Lung (tissue), 12 donors: Measurements from ENCODE around the gene OPRD1. TPM values are rescaled to one million over a fixed set of nuclear protein-coding genes. Genes with fewer than 3 reads are reported as not detected.
A peak's percentile ranks its signal among the peaks of the same experiment; 100 is the strongest.

Experiments
- ATAC-seq: fragments of 200-7000 bp; cut with Tn5 transposase; one replicate; pipeline ENCODE4 v1.9.1; 2020; ENCODE audit warnings: moderate number of reproducible peaks; ENCODE audit not compliant: insufficient read depth, low FRiP score
- DNase-seq, 3 donors: peaks; one replicate each; pipeline ENCODE4 v3.0.0-alpha.2; 2013 to 2017
- H3K27ac ChIP-seq, 2 donors: one replicate each; pipeline ENCODE4 v1.5.1; 2013; ENCODE audit warnings: mild to moderate bottlenecking in 2 of 2, moderate library complexity in 2 of 2, control low read depth in 1 of 2, inconsistent platforms in 1 of 2, low read depth in 1 of 2, low read length in 1 of 2
- H3K27me3 ChIP-seq, 3 donors: one replicate each; pipeline ENCODE4 v1.5.1; 2013; ENCODE audit warnings: low read length in 2 of 3; ENCODE audit not compliant: control insufficient read depth in 3 of 3, insufficient read depth in 3 of 3
- H3K36me3 ChIP-seq, 4 donors: one replicate each; pipeline ENCODE4 v1.5.1; 2013; ENCODE audit warnings: low read length in 4 of 4, mild to moderate bottlenecking in 1 of 4, moderate library complexity in 1 of 4; ENCODE audit not compliant: control insufficient read depth in 4 of 4, insufficient read depth in 4 of 4
- H3K4me1 ChIP-seq, 5 donors: one replicate each; pipeline ENCODE4 v1.5.1; 2013; ENCODE audit warnings: low read length in 5 of 5, mild to moderate bottlenecking in 2 of 5, moderate library complexity in 1 of 5; ENCODE audit not compliant: control insufficient read depth in 5 of 5, insufficient read depth in 5 of 5
- H3K4me3 ChIP-seq: one replicate; pipeline ENCODE4 v1.5.1; 2013; ENCODE audit warnings: mild to moderate bottlenecking, control low read depth, moderate library complexity
- H3K9ac ChIP-seq, 2 donors: one replicate each; pipeline ENCODE4 v1.5.1; 2013; ENCODE audit warnings: low read length in 2 of 2, control low read depth in 1 of 2; ENCODE audit not compliant: insufficient read depth in 1 of 2
- H3K9me3 ChIP-seq, 4 donors: one replicate each; pipeline ENCODE4 v1.5.1; 2013; ENCODE audit warnings: low read length in 3 of 4, mild to moderate bottlenecking in 1 of 4, moderate library complexity in 1 of 4; ENCODE audit not compliant: control insufficient read depth in 4 of 4, insufficient read depth in 3 of 4
- WGBS, 2 donors: extraction: QIAGEN DNeasy Blood & Tissue Kit; methylation state at CpG; one replicate each; pipeline ENCODE4 v1.1.7; 2013; 5-methylcytosine and 5-hydroxymethylcytosine counted together
- polyA plus RNA-seq, 2 donors: library from polyadenylated mRNA; stranded (reverse); fragments of 200-250 nt; gene quantifications; one replicate each; pipeline ENCODE4 v1.2.1, GENCODE V29; 2013
- total RNA-seq, 2 donors: library from RNA; depleted of rRNA in 1 of 2; stranded (reverse); fragments of >200 nt in 1 of 2; gene quantifications; one replicate each; pipeline ENCODE4 v1.2.1, GENCODE V29; 2014 to 2021
- TF ChIP-seq, protein P1 (sequence below): IDR thresholded peaks from 2 replicates; pipeline ENCODE4 v1.5.1; 2012; ENCODE audit warnings: mild to moderate bottlenecking; ENCODE audit errors: control extremely low read depth, extremely low read depth
- donor health status: control.
- donor health status: control.
- donor health status: Bipolar disorder and iron deficiency.
- donor health status: healthy.
- donor health status: DM: yes; HTN: yes; CAD: no.

Gene OPRD1
- total and polyA plus RNA-seq, 4 donors = 0.01 to 0.28 (median 0.02) TPM; not detected in 1

GRCh38 chr1:28899267-28899666, 87.3 kb downstream of the OPRD1 start:
- Histone ChIP-seq H3K9ac (peak overlapping the region in 1 of 2 donors; percentile 25), H3K36me3 (peaks cover 0 to 2% (median 0%) of the 10 kb centered on the region in 4 donors), H3K4me1 (peaks cover 0 to 24% (median 0%) of the 10 kb centered on the region in 5 donors), H3K9me3 (no peaks in the 10 kb centered on the region), H3K27me3 (no peaks in the 10 kb centered on the region), H3K27ac (peak overlapping the region in 1 of 2 donors; percentile 35), H3K4me3 (no peak overlapping the region)
- no peak for ATAC-seq
- DNase-seq = no peak
- 54 to 57% methylated on average over 2 of the region's 2 CpGs for WGBS, 2 donors
- TF ChIP-seq, protein P1, sequence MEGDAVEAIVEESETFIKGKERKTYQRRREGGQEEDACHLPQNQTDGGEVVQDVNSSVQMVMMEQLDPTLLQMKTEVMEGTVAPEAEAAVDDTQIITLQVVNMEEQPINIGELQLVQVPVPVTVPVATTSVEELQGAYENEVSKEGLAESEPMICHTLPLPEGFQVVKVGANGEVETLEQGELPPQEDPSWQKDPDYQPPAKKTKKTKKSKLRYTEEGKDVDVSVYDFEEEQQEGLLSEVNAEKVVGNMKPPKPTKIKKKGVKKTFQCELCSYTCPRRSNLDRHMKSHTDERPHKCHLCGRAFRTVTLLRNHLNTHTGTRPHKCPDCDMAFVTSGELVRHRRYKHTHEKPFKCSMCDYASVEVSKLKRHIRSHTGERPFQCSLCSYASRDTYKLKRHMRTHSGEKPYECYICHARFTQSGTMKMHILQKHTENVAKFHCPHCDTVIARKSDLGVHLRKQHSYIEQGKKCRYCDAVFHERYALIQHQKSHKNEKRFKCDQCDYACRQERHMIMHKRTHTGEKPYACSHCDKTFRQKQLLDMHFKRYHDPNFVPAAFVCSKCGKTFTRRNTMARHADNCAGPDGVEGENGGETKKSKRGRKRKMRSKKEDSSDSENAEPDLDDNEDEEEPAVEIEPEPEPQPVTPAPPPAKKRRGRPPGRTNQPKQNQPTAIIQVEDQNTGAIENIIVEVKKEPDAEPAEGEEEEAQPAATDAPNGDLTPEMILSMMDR = no peak

DNA sequence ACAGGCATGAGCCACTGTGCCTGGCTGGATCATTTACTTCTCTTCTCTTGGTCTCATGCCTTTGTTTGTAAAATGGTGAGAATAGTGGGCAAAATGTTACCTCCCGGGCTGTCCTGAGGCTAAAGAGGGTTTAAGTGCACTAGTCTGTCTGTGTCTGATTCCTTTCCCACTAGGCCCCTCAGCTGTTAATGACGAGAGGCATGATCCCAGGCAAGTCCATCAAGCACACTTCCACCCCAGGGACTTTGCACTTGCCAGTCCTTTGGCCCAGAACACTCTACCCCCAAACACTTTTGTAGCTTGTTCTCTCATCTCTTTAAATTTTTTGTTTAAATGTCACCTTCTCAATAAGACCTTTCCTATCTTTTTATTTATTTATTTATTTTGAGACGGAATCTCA, 88.6 kb downstream of the OPRD1 start:
- no peaks in the 10 kb centered on the region for H3K9me3 ChIP-seq
- no peaks in the 10 kb centered on the region for H3K27me3 ChIP-seq
- no peak overlapping the region for H3K27ac ChIP-seq
- H3K36me3 ChIP-seq = peaks cover 0 to 2% (median 0%) of the 10 kb centered on the region in 4 donors
- TF ChIP-seq, protein P1 = no peak
- ATAC-seq (no peak), DNase-seq (no peak)
- H3K4me1 ChIP-seq = peaks cover 0 to 24% (median 0%) of the 10 kb centered on the region in 5 donors
- 94 to 96% methylated on average over 3 of the region's 3 CpGs for WGBS, 2 donors
- H3K9ac ChIP-seq = no peak overlapping the region
- no peak overlapping the region for H3K4me3 ChIP-seq

GRCh38 chr1:28902738-28903137, 90.8 kb downstream of the OPRD1 start:
- Histone ChIP-seq H3K27ac (no peak overlapping the region), H3K36me3 (no peaks in the 10 kb centered on the region), H3K4me3 (no peak overlapping the region), H3K9me3 (no peaks in the 10 kb centered on the region), H3K9ac (no peak overlapping the region), H3K27me3 (no peaks in the 10 kb centered on the region), H3K4me1 (peaks cover 0 to 12% (median 3%) of the 10 kb centered on the region in 5 donors)
- WGBS, 2 donors = 88 to 94% methylated on average over 2 of the region's 2 CpGs
- TF ChIP-seq, protein P1 = no peak
- DNase-seq (no peak), ATAC-seq (no peak)
